GM18511 (cell line): ENCODE measurements around the gene IYD.
"Not testable (repeated sequence)": the region's sequence is repeated elsewhere in the genome, so short reads cannot be mapped to it uniquely, and the experiment has no call there.

Experiments
- ATAC-seq: cut with Tn5 transposase; IDR thresholded peaks from one replicate; pipeline ENCODE4 v1.9.1; 2021; ENCODE audit warnings: mild to moderate bottlenecking, moderate library complexity; ENCODE audit not compliant: unreplicated experiment

Gene IYD

GRCh38 chr6:150426198-150426597 is 57.4 kb downstream of the IYD start:
- no peak for ATAC-seq

GRCh38 chr6:150427037-150427602 is 58.3 kb downstream of the IYD start:
- no peak for ATAC-seq

GRCh38 chr6:150427843-150428242 is 59.0 kb downstream of the IYD start:
- no peak for ATAC-seq

- no peak for ATAC-seq
These were observed 62.0 kb downstream of the IYD start for GRCh38 chr6:150430815-150431214.

- ATAC-seq: no peak
These were observed 66.5 kb downstream of the IYD start for GRCh38 chr6:150435360-150435759.

- ATAC-seq: no peak
These were observed 67.0 kb downstream of the IYD start for GRCh38 chr6:150435832-150436231.

- ATAC-seq: no peak
These were observed 70.6 kb downstream of the IYD start for GRCh38 chr6:150439373-150439772.

- ATAC-seq: no peak
These were observed 74.8 kb downstream of the IYD start for GRCh38 chr6:150443621-150444020.

GRCh38 chr6:150444308-150444707 is 75.5 kb downstream of the IYD start:
- ATAC-seq: no peak

GRCh38 chr6:150445486-150445885 is 76.7 kb downstream of the IYD start:
- no peak for ATAC-seq

- ATAC-seq: no peak
These were observed 79.4 kb downstream of the IYD start for GRCh38 chr6:150448221-150448620.

GRCh38 chr6:150449055-150449454 is 80.2 kb downstream of the IYD start:
- ATAC-seq: not testable (repeated sequence)

GRCh38 chr6:150450918-150451317 is 82.1 kb downstream of the IYD start:
- ATAC-seq: no peak

- no peak for ATAC-seq
These were observed 83.1 kb downstream of the IYD start for GRCh38 chr6:150451807-150452427.

- no peak for ATAC-seq
These were observed 83.8 kb downstream of the IYD start for GRCh38 chr6:150452428-150453243.

- no peak for ATAC-seq
These were observed 84.5 kb downstream of the IYD start for GRCh38 chr6:150453357-150453756.
